A549 (cell line): ENCODE measurements around the gene ICE2. TPM values are rescaled to one million over a fixed set of nuclear protein-coding genes. Genes with fewer than 3 reads are reported as not detected.

Source experiments
- ATAC-seq, 2 experiments: fragments of 200-7000 bp in 1 of 2; fragments of >200 bp in 1 of 2; cut with Nextera tagmentation in 1 of 2; cut with Tn5 transposase in 1 of 2; 3 replicates each; pipeline versions ENCODE4 v1.8.0 to v1.9.1; 2018 to 2020; ENCODE audit warnings: mild to moderate bottlenecking in 1 of 2, moderate library complexity in 1 of 2
- CTCF ChIA-PET: fragments of 300-600 bp; sonication (Branson Sonifier 250); formaldehyde crosslinking; extraction: SDS; loops from one replicate; lab custom pipeline; 2021; ENCODE audit warnings: antibody characterized with exemption, inconsistent platforms; lab: Yijun Ruan, JAX
- POLR2A ChIA-PET: fragments of 350-600 bp; formaldehyde crosslinking; extraction: SDS; loops from one replicate; lab custom pipeline; 2021; ENCODE audit warnings: antibody characterized with exemption, inconsistent platforms; lab: Yijun Ruan, JAX
- DNase-seq, 2 experiments: peaks; one replicate each; pipeline versions ENCODE4 v3.0.0 to v3.0.0-alpha.2; 2011 to 2016; ENCODE audit warnings: low read depth in 1 of 2, low spot score in 1 of 2
- FAIRE-seq: peaks from 2 replicates; lab custom pipeline; 2011; peaks lifted over from hg19 to GRCh38; lab: Jason Lieb, UNC
- H3K27ac ChIP-seq, 2 experiments: fragments of >200 bp; sonication (Bioruptor Twin); formaldehyde crosslinking; 3 replicates each; pipeline ENCODE4 v1.5.1; 2016 to 2017
- H3K4me1 ChIP-seq: fragments of >200 bp; sonication (Bioruptor Twin); formaldehyde crosslinking; 3 replicates; pipeline ENCODE4 v1.6.1; 2016
- H3K4me2 ChIP-seq: fragments of >200 bp; sonication (Bioruptor Twin); formaldehyde crosslinking; 3 replicates; pipeline ENCODE4 v1.6.1; 2016
- H3K4me3 ChIP-seq: fragments of >200 bp; sonication (Bioruptor Twin); formaldehyde crosslinking; 3 replicates; pipeline ENCODE4 v1.5.1; 2016
- H3K9me3 ChIP-seq: fragments of >200 bp; sonication (Bioruptor Twin); formaldehyde crosslinking; 3 replicates; pipeline ENCODE4 v1.6.1; 2016
- CBX8 ChIP-seq: fragments of 200-600 bp; sonication (generic); IDR thresholded peaks from 2 replicates; pipeline ENCODE4 v1.6.1; 2016
- CEBPB ChIP-seq, 2 experiments: fragments of >200 bp in 1 of 2; sonication (Bioruptor Twin) in 1 of 2; formaldehyde crosslinking in 1 of 2; IDR thresholded peaks; 2 replicates each; pipeline ENCODE4 v1.6.1; 2012 to 2016
- CHD2 ChIP-seq: fragments of 150-350 bp; IDR thresholded peaks from 2 replicates; pipeline ENCODE4 v1.6.1; 2014; ENCODE audit warnings: low read length; ENCODE audit not compliant: partially characterized antibody
- CHD4 ChIP-seq: fragments of 200-600 bp; sonication (generic); IDR thresholded peaks from 2 replicates; pipeline ENCODE4 v1.6.1; 2016; ENCODE audit warnings: antibody characterized with exemption, mild to moderate bottlenecking, borderline replicate concordance
- CTCF ChIP-seq: fragments of >200 bp; sonication (Bioruptor Twin); formaldehyde crosslinking; IDR thresholded peaks from 3 replicates; pipeline ENCODE4 v1.5.1; 2016
- E2F6 ChIP-seq: IDR thresholded peaks from 2 replicates; pipeline ENCODE4 v1.6.1; 2012; ENCODE audit warnings: low read depth, borderline replicate concordance
- EHF ChIP-seq: fragments of 250-450 bp; sonication (Bioruptor Pico); IDR thresholded peaks from 2 replicates; pipeline ENCODE4 v1.5.0; 2020; ENCODE audit warnings: mild to moderate bottlenecking
- ELK1 ChIP-seq: fragments of 150-350 bp; IDR thresholded peaks from 2 replicates; pipeline ENCODE4 v1.6.1; 2014; ENCODE audit warnings: low read depth, mild to moderate bottlenecking, low read length
- EP300 ChIP-seq, 2 experiments: fragments of >200 bp; sonication (Bioruptor Twin); formaldehyde crosslinking; IDR thresholded peaks; 2 replicates in 1 of 2; 3 replicates in 1 of 2; pipeline ENCODE4 v1.6.1; 2016 to 2017
- ESRRA ChIP-seq: fragments of 150-350 bp; IDR thresholded peaks from 2 replicates; pipeline ENCODE4 v1.6.1; 2014; ENCODE audit warnings: mild to moderate bottlenecking, low read length, borderline replicate concordance
- FOSB ChIP-seq: fragments of 250-450 bp; sonication (Bioruptor Pico); IDR thresholded peaks from 2 replicates; pipeline ENCODE4 v1.5.0; 2020; ENCODE audit warnings: mild to moderate bottlenecking, moderate library complexity
- FOXS1 ChIP-seq: fragments of 250-450 bp; sonication (Bioruptor Pico); IDR thresholded peaks from 2 replicates; pipeline ENCODE4 v1.5.0; 2020; ENCODE audit warnings: mild to moderate bottlenecking, moderate library complexity
- GATA3 ChIP-seq: IDR thresholded peaks from 2 replicates; pipeline ENCODE4 v1.6.1; 2012; ENCODE audit warnings: borderline replicate concordance
- HDAC2 ChIP-seq: fragments of 200-600 bp; sonication (generic); IDR thresholded peaks from 2 replicates; pipeline ENCODE4 v1.6.1; 2016
- HEYL ChIP-seq: fragments of 250-450 bp; sonication (Bioruptor Pico); IDR thresholded peaks from 2 replicates; pipeline ENCODE4 v1.8.0; 2021; ENCODE audit warnings: mild to moderate bottlenecking, moderate library complexity
- HOXB5 ChIP-seq: fragments of 250-450 bp; sonication (Bioruptor Pico); IDR thresholded peaks from 2 replicates; pipeline ENCODE4 v1.5.0; 2020; ENCODE audit warnings: mild to moderate bottlenecking, moderate library complexity
- JUN ChIP-seq, 2 experiments: fragments of >200 bp; sonication (Bioruptor Twin); formaldehyde crosslinking; IDR thresholded peaks; 2 replicates in 1 of 2; 3 replicates in 1 of 2; pipeline ENCODE4 v1.6.1; 2016 to 2017
- JUNB ChIP-seq: fragments of >200 bp; sonication (Bioruptor Twin); formaldehyde crosslinking; IDR thresholded peaks from 2 replicates; pipeline ENCODE4 v1.6.1; 2016
- KDM1A ChIP-seq: fragments of 200-600 bp; sonication (generic); IDR thresholded peaks from 2 replicates; pipeline ENCODE4 v1.6.1; 2016; ENCODE audit warnings: low read depth, mild to moderate bottlenecking
- KDM5A ChIP-seq: fragments of 200-600 bp; sonication (generic); IDR thresholded peaks from 2 replicates; pipeline ENCODE4 v1.6.1; 2016; ENCODE audit warnings: antibody characterized with exemption, mild to moderate bottlenecking
- MAZ ChIP-seq: fragments of 150-350 bp; IDR thresholded peaks from 2 replicates; pipeline ENCODE4 v1.6.1; 2014; ENCODE audit warnings: antibody characterized with exemption, low read depth, low read length, borderline replicate concordance
- NFE2L2 ChIP-seq: fragments of 150-350 bp; conservative IDR thresholded peaks from 2 replicates; pipeline ENCODE4 v1.6.1; 2014; ENCODE audit warnings: low read length
- NPAS2 ChIP-seq: fragments of 250-450 bp; sonication (Bioruptor Pico); IDR thresholded peaks from 2 replicates; pipeline ENCODE4 v1.8.0; 2022; ENCODE audit warnings: mild to moderate bottlenecking, moderate library complexity, borderline replicate concordance
- NR3C1 ChIP-seq: fragments of >200 bp; sonication (Bioruptor Twin); formaldehyde crosslinking; IDR thresholded peaks from 3 replicates; pipeline ENCODE4 v1.6.1; 2017
- PBX3 ChIP-seq: IDR thresholded peaks from 2 replicates; pipeline ENCODE4 v1.6.1; 2012
- RAD21 ChIP-seq, 2 experiments: fragments of >200 bp in 1 of 2; sonication (Bioruptor Twin) in 1 of 2; formaldehyde crosslinking in 1 of 2; IDR thresholded peaks in 1 of 2; conservative IDR thresholded peaks in 1 of 2; 2 replicates in 1 of 2; 3 replicates in 1 of 2; pipeline ENCODE4 v1.6.1; 2012 to 2018; ENCODE audit warnings: inconsistent platforms in 1 of 2
- RCOR1 ChIP-seq: fragments of 150-350 bp; IDR thresholded peaks from 2 replicates; pipeline ENCODE4 v1.6.1; 2014; ENCODE audit warnings: antibody characterized with exemption, low read length, low read depth
- RFX5 ChIP-seq: fragments of 450-650 bp; IDR thresholded peaks from 2 replicates; pipeline ENCODE4 v1.7.1; 2014; ENCODE audit warnings: antibody characterized with exemption, mild to moderate bottlenecking, moderate library complexity
- RNF2 ChIP-seq: fragments of 200-600 bp; sonication (generic); IDR thresholded peaks from 2 replicates; pipeline ENCODE4 v1.6.1; 2016; ENCODE audit warnings: low read depth, mild to moderate bottlenecking, antibody characterized with exemption, moderate library complexity, borderline replicate concordance
- SMC3 ChIP-seq: fragments of >200 bp; sonication (Bioruptor Twin); formaldehyde crosslinking; IDR thresholded peaks from 3 replicates; pipeline ENCODE4 v1.6.1; 2018; ENCODE audit warnings: inconsistent platforms
- SREBF2 ChIP-seq: fragments of 450-650 bp; IDR thresholded peaks from 2 replicates; pipeline ENCODE4 v1.6.1; 2014; ENCODE audit warnings: mild to moderate bottlenecking, moderate library complexity
- TFCP2L1 ChIP-seq: fragments of 250-450 bp; sonication (Bioruptor Pico); IDR thresholded peaks from 2 replicates; pipeline ENCODE4 v1.5.0; 2021; ENCODE audit warnings: mild to moderate bottlenecking
- TP53 ChIP-seq: fragments of 250-450 bp; sonication (Bioruptor Pico); IDR thresholded peaks from 2 replicates; pipeline ENCODE4 v1.5.0; 2021; ENCODE audit warnings: mild to moderate bottlenecking, moderate library complexity
- ZFP36 ChIP-seq: fragments of 450-650 bp; IDR thresholded peaks from 2 replicates; pipeline ENCODE4 v1.6.1; 2014; ENCODE audit warnings: borderline replicate concordance; ENCODE audit not compliant: partially characterized antibody
- ZNF302 ChIP-seq: fragments of 250-450 bp; sonication (Bioruptor Pico); IDR thresholded peaks from 2 replicates; pipeline ENCODE4 v1.9.0; 2021; ENCODE audit warnings: inconsistent platforms, mild to moderate bottlenecking, moderate library complexity
- ZSCAN20 ChIP-seq: fragments of 250-450 bp; sonication (Bioruptor Pico); IDR thresholded peaks from 2 replicates; pipeline ENCODE4 v1.8.0; 2022; ENCODE audit warnings: mild to moderate bottlenecking, moderate library complexity
- WGBS: methylation state at CpG from one replicate; pipeline ENCODE4 v1.1.6; 2017; ENCODE audit errors: missing lambda C conversion rate; 5-methylcytosine and 5-hydroxymethylcytosine counted together
- polyA plus RNA-seq, 4 experiments: library from polyadenylated mRNA; depleted of rRNA in 3 of 4; stranded (reverse); fragments of >200 nt; fragmentation: RNase III in 1 of 4; extraction: RNeasy Plus Mini Kit Qiagen cat#74134 plus additional on column Dnase treatment in 1 of 4; gene quantifications; 2 replicates in 3 of 4; 3 replicates in 1 of 4; pipeline ENCODE4 v1.2.3, GENCODE V29; 2011 to 2017
- TF ChIP-seq, protein P1 (sequence below): fragments of 250-450 bp; sonication (Bioruptor Pico); IDR thresholded peaks from 2 replicates; pipeline ENCODE4 v1.5.0; 2020; ENCODE audit warnings: low read depth, mild to moderate bottlenecking, moderate library complexity
- TF ChIP-seq, protein P2 (sequence below): IDR thresholded peaks from 2 replicates; pipeline ENCODE4 v1.6.1; 2012

The ICE2 gene
- polyA plus RNA-seq, 2 of the 4 experiments (the other 2 are of a cell fraction), result 43.1 to 87.6 TPM

DNA sequence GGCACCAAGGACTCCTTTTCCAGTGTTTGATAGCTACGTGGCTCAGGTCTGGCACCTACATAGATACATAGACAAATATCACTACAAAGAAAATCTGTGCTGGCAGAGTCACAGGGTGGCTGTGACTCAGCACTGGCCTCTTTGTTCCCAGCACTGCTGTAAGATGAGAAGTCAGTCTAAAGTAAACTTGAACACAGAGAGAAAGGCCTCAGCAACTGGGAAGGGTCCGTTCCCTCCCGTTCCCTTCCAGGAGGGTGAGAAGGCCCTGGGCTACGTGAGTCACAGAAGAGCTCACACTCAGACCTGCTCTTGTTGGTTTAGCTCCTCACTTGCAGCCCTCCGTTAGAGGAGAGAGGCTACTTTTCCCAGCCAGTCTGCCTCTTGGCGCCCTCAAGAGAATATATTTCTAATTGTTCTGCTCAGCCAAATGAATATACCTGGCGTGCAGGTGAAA lies 104.3 kb downstream of the ICE2 start:
- H3K4me2 ChIP-seq, result peak overlapping the region; percentile 94
- ATAC-seq, result peak; percentile 72 to 78
- no peak overlapping the region for H3K4me3 ChIP-seq
- CTCF ChIA-PET, result interaction anchor here (0.7 to 11.8 kb wide), 17 partner anchors 8 to 143 kb away, joined by 3 to 174 read pairs (median 5); partner anchors contain the start of genes ANXA2 and ICE2
- H3K4me1 ChIP-seq, result peaks cover 95% of the 10 kb centered on the region
- POLR2A ChIA-PET, result interaction anchor here (0.6 to 5.1 kb wide), 17 partner anchors 8 to 685 kb away, joined by 3 to 152 read pairs (median 4); partner anchors contain the start of genes ANXA2 and BNIP2
- FAIRE-seq, result peak; percentile 98
- peak; percentile 88 to 100 for DNase-seq
- WGBS, result 1% methylated on average over 7 of the region's 7 CpGs
- H3K27ac ChIP-seq, result peak overlapping the region; percentile 90
- H3K9me3 ChIP-seq, result no peaks in the 10 kb centered on the region
- TF ChIP-seq CEBPB (IDR thresholded peaks at IDR 0.05) (peak; percentile 37 to 77; a peak in 3 of 4 replicates), CTCF (peak; percentile 37; the same call in 2 of the 3 replicates), FOSB (CRISPR knock-in tag) (no peak; the same call in none of the 2 replicates), JUNB (peak; percentile 98), PBX3 (peak; percentile 77; the same call in 1 of the 2 replicates), ZNF302 (no peak), NFE2L2 (peak; percentile 74), EHF (no peak; the same call in 1 of the 2 replicates), HDAC2 (no peak), NR3C1 (no peak; the same call in 2 of the 3 replicates), HOXB5 (CRISPR knock-in tag) (0 out of 2 replicates have a peak, but pooled peaks have one; percentile 17), ESRRA (no peak), CBX8 (no peak), SREBF2 (no peak), JUN (IDR thresholded peaks at IDR 0.05) (peak; percentile 98), TFCP2L1 (CRISPR knock-in tag) (0 out of 2 replicates have a peak, but pooled peaks have one; percentile 39), KDM1A (no peak), E2F6 (peak; percentile 77; the same call in 1 of the 2 replicates), TP53 (CRISPR knock-in tag) (peak; percentile 81; the same call in 1 of the 2 replicates), FOXS1 (CRISPR knock-in tag) (peak; percentile 75; the same call in 1 of the 2 replicates), NPAS2 (CRISPR knock-in tag) (no peak), MAZ (no peak), SMC3 (peak; percentile 65), EP300 (IDR thresholded peaks at IDR 0.05) (peak; percentile 93 to 97), RCOR1 (no peak), ZSCAN20 (no peak), KDM5A (no peak), HEYL (CRISPR knock-in tag) (no peak), CHD4 (no peak), ELK1 (no peak), ZFP36 (no peak), CHD2 (no peak), RAD21 (conservative IDR thresholded peaks at IDR 0.05 in 1 of 2, IDR thresholded peaks at IDR 0.05 in 1 of 2) (peak; percentile 56 to 72), RFX5 (peak; percentile 60; the same call in 1 of the 2 replicates), GATA3 (peak; percentile 95), RNF2 (no peak)
- TF ChIP-seq, protein P1, sequence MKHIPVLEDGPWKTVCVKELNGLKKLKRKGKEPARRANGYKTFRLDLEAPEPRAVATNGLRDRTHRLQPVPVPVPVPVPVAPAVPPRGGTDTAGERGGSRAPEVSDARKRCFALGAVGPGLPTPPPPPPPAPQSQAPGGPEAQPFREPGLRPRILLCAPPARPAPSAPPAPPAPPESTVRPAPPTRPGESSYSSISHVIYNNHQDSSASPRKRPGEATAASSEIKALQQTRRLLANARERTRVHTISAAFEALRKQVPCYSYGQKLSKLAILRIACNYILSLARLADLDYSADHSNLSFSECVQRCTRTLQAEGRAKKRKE (CRISPR knock-in tag), result peak; percentile 34; the same call in 1 of the 2 replicates
- TF ChIP-seq, protein P2, sequence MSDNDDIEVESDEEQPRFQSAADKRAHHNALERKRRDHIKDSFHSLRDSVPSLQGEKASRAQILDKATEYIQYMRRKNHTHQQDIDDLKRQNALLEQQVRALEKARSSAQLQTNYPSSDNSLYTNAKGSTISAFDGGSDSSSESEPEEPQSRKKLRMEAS, result peak; percentile 90
